IPS-20b (cell line): ENCODE data around the gene TBC1D21.

Source experiments
- H3K27ac ChIP-seq: one replicate; pipeline ENCODE4 v1.5.1; 2013; ENCODE audit warnings: low read length
- H3K27me3 ChIP-seq: 2 replicates; pipeline ENCODE4 v1.6.1; 2013; ENCODE audit warnings: mild to moderate bottlenecking, low read length, inconsistent platforms; ENCODE audit not compliant: insufficient read depth
- H3K36me3 ChIP-seq: 2 replicates; pipeline ENCODE4 v1.6.1; 2013; ENCODE audit warnings: low read depth, mild to moderate bottlenecking, inconsistent platforms, low read length, moderate library complexity; ENCODE audit not compliant: insufficient read depth
- H3K4me1 ChIP-seq: 2 replicates; pipeline ENCODE4 v1.6.1; 2013; ENCODE audit warnings: mild to moderate bottlenecking, control low read depth, inconsistent platforms, low read length, moderate library complexity; ENCODE audit not compliant: insufficient read depth
- H3K4me3 ChIP-seq: 2 replicates; pipeline ENCODE4 v1.5.1; 2013; ENCODE audit warnings: mild to moderate bottlenecking, low read length, inconsistent platforms
- H3K9ac ChIP-seq: 2 replicates; pipeline ENCODE4 v1.6.1; 2013; ENCODE audit warnings: low read depth, mild to moderate bottlenecking, inconsistent platforms, low read length, moderate library complexity
- H3K9me3 ChIP-seq: 2 replicates; pipeline ENCODE4 v1.6.1; 2013; ENCODE audit warnings: mild to moderate bottlenecking, low read depth, low read length, inconsistent platforms; ENCODE audit not compliant: insufficient read depth

Gene TBC1D21

GRCh38 chr15:73928241-73928579 lies 54.8 kb downstream of the TBC1D21 start:
- peak overlapping the region; percentile 75 for H3K4me3 ChIP-seq
- peak overlapping the region; percentile 32; the same call in 1 of the 2 replicates for H3K9ac ChIP-seq
- H3K9me3 ChIP-seq, result no peaks in the 10 kb centered on the region
- no peak overlapping the region for H3K27ac ChIP-seq
- H3K27me3 ChIP-seq, result peaks cover 30% of the 10 kb centered on the region; the same call in 1 of the 2 replicates
- H3K4me1 ChIP-seq, result peaks cover 25% of the 10 kb centered on the region
- H3K36me3 ChIP-seq, result no peaks in the 10 kb centered on the region

- Histone ChIP-seq H3K4me1 (peaks cover 16% of the 10 kb centered on the region), H3K36me3 (no peaks in the 10 kb centered on the region)
These were observed 55.7 kb downstream of the TBC1D21 start for GRCh38 chr15:73928971-73929627.

GRCh38 chr15:73930371-73930770 lies 57.0 kb downstream of the TBC1D21 start:
- no peak overlapping the region for H3K27ac ChIP-seq
- H3K27me3 ChIP-seq, result peaks cover 21% of the 10 kb centered on the region; the same call in 1 of the 2 replicates
- no peak overlapping the region for H3K4me3 ChIP-seq
- H3K9me3 ChIP-seq, result no peaks in the 10 kb centered on the region
- no peaks in the 10 kb centered on the region for H3K36me3 ChIP-seq
- peaks cover 6% of the 10 kb centered on the region; the same call in 1 of the 2 replicates for H3K4me1 ChIP-seq
- H3K9ac ChIP-seq, result no peak overlapping the region

More at GRCh38 chr15:73928971-73929627, 55.7 kb downstream of the TBC1D21 start:
- Histone ChIP-seq H3K27ac (no peak overlapping the region), H3K9ac (no peak overlapping the region), H3K4me3 (no peak overlapping the region), H3K27me3 (peaks cover 30% of the 10 kb centered on the region; the same call in 1 of the 2 replicates), H3K9me3 (no peaks in the 10 kb centered on the region)

DNA sequence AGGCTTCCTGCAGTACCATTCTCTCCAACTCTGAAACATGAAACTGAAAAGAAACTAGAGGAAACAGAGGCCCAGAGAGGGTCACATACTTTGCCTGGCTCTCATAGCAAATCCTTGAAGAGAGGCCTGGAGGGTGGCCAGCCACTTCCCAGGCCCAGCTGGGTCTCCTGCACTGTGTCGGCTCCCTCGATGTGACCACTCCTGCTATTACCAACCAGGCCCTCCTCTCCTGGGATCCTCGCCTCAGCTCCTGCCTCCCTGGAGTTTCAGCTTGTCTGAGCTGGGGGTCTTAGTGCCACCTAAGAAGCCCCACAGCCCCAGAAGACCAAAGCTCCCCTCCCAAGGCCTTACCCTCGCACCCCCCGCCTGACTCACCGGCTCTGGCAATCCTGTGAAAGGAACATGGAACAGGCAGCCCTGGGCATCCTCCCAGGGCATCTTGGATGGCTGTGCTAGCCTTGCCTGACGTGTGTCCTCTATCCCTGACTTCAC lies 57.5 kb downstream of the TBC1D21 start:
- H3K9ac ChIP-seq, result no peak overlapping the region
- peaks cover 17% of the 10 kb centered on the region; the same call in 1 of the 2 replicates for H3K27me3 ChIP-seq
- peaks cover 6% of the 10 kb centered on the region; the same call in 1 of the 2 replicates for H3K4me1 ChIP-seq
- H3K4me3 ChIP-seq, result no peak overlapping the region
- no peak overlapping the region for H3K27ac ChIP-seq
- H3K36me3 ChIP-seq, result no peaks in the 10 kb centered on the region
- H3K9me3 ChIP-seq, result no peaks in the 10 kb centered on the region

DNA sequence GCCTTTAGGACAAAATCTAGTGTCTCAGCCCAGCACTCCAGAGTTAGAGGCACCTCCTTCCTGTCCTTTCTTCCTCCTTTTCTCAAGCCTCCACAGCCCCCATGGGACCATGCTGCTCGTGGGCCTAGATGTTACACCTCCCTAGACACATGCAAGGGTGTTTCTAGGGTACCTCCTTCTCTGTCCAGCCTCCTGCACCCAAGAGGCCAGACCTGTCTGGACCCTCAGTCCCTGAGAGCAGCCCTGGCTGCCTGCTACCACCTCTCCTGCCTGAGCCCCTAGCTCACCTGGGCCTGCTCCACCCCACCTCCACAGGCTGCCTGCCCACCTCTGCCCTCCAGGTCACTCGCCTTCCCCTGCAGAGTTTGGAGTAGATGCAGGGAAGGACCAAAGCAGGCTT lies 58.1 kb downstream of the TBC1D21 start:
- Histone ChIP-seq H3K27me3 (peaks cover 16% of the 10 kb centered on the region; the same call in 1 of the 2 replicates), H3K9ac (no peak overlapping the region), H3K4me1 (peaks cover 10% of the 10 kb centered on the region; the same call in 1 of the 2 replicates), H3K4me3 (no peak overlapping the region), H3K9me3 (no peaks in the 10 kb centered on the region), H3K27ac (no peak overlapping the region), H3K36me3 (no peaks in the 10 kb centered on the region)

GRCh38 chr15:73932381-73933191 lies 59.2 kb downstream of the TBC1D21 start:
- peaks cover 10% of the 10 kb centered on the region; the same call in 1 of the 2 replicates for H3K27me3 ChIP-seq

DNA sequence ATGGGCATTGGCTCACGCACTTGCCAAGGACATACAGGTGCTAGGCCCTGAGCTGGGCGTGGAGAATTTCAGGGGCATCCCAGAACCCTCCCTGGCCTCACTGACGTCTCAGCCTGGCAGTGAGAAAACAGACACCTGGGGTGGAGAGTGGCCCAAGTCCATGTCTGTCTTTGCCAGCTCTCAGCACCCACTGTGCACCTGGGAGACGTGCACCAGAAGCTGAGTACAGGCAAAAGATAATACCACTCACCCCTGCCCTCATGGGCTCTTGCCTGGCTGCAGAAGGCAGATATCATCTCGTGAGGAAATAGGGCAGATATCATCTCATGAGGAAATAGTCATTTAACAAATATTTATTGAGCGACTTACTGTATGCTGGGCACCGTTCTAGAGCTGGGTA lies 60.9 kb downstream of the TBC1D21 start:
- H3K9ac ChIP-seq, result no peak overlapping the region

More at GRCh38 chr15:73932381-73933191, 59.2 kb downstream of the TBC1D21 start:
- H3K9ac ChIP-seq, result no peak overlapping the region
- no peaks in the 10 kb centered on the region for H3K9me3 ChIP-seq
- no peak overlapping the region for H3K27ac ChIP-seq
- H3K4me3 ChIP-seq, result no peak overlapping the region
- H3K4me1 ChIP-seq, result peaks cover 12% of the 10 kb centered on the region; the same call in 1 of the 2 replicates
- no peaks in the 10 kb centered on the region for H3K36me3 ChIP-seq

DNA sequence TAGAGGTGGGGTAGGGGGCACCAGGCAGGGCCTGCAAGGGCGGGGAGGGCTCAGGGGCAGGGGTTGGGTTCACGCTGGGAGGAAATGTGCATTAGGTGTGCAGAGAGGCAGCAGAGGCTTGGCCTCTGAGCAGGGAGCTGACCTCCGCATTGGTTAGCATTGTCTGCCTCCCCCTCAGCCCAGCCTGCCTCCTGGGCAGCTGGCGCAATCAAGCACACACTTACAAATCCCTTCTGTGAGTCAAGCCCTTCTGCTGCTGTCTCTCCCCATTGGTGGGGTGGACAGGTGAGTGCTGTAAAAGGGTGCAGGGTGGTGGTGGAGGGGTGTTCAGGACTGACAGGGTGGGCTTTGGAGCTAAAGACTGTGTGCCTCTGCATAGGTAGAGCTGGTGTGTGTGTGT lies 62.2 kb downstream of the TBC1D21 start:
- Histone ChIP-seq H3K9ac (no peak overlapping the region), H3K36me3 (no peaks in the 10 kb centered on the region), H3K4me3 (no peak overlapping the region), H3K27ac (no peak overlapping the region), H3K4me1 (peaks cover 8% of the 10 kb centered on the region; the same call in 1 of the 2 replicates), H3K27me3 (no peaks in the 10 kb centered on the region), H3K9me3 (no peaks in the 10 kb centered on the region)

More for the DNA sequence above, 60.9 kb downstream of the TBC1D21 start:
- Histone ChIP-seq H3K9me3 (no peaks in the 10 kb centered on the region), H3K36me3 (no peaks in the 10 kb centered on the region), H3K4me1 (peaks cover 8% of the 10 kb centered on the region; the same call in 1 of the 2 replicates), H3K27ac (no peak overlapping the region), H3K27me3 (no peaks in the 10 kb centered on the region), H3K4me3 (no peak overlapping the region)

- no peak overlapping the region for H3K9ac ChIP-seq
These were observed 62.8 kb downstream of the TBC1D21 start for GRCh38 chr15:73936181-73936580.

GRCh38 chr15:73936588-73937290 lies 63.4 kb downstream of the TBC1D21 start:
- H3K9ac ChIP-seq, result no peak overlapping the region
- H3K27me3 ChIP-seq, result no peaks in the 10 kb centered on the region
- H3K4me1 ChIP-seq, result peaks cover 8% of the 10 kb centered on the region; the same call in 1 of the 2 replicates
- H3K27ac ChIP-seq, result no peak overlapping the region
- no peaks in the 10 kb centered on the region for H3K36me3 ChIP-seq
- no peaks in the 10 kb centered on the region for H3K9me3 ChIP-seq
- no peak overlapping the region for H3K4me3 ChIP-seq

More at GRCh38 chr15:73936181-73936580, 62.8 kb downstream of the TBC1D21 start:
- Histone ChIP-seq H3K9me3 (no peaks in the 10 kb centered on the region), H3K27ac (no peak overlapping the region), H3K4me3 (no peak overlapping the region), H3K4me1 (peaks cover 8% of the 10 kb centered on the region; the same call in 1 of the 2 replicates), H3K27me3 (no peaks in the 10 kb centered on the region), H3K36me3 (no peaks in the 10 kb centered on the region)

DNA sequence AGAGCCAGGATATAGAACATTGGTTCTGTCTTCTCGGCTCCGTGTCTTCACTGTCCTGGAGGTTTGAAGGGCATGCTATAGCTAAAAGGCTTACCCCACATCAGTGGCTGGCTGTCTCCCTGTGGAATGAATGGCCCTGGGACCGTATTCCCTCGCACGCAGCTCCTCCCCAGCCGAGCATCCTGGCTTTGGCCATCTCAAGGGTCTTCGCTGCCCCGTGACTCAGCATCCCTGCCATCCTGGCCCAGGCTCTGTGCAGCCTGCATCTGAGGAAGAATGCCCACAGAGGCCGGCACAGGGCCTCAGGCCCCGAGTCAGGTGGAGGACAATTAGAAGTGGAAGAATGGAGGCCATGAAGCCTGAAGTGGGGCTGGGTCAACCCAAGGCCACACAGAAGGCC lies 63.9 kb downstream of the TBC1D21 start:
- Histone ChIP-seq H3K4me3 (no peak overlapping the region), H3K27ac (no peak overlapping the region), H3K9ac (no peak overlapping the region), H3K4me1 (peaks cover 8% of the 10 kb centered on the region; the same call in 1 of the 2 replicates), H3K9me3 (no peaks in the 10 kb centered on the region), H3K27me3 (no peaks in the 10 kb centered on the region), H3K36me3 (no peaks in the 10 kb centered on the region)
